Lung (tissue), 12 donors: ENCODE measurements around the gene PTPRG. TPM values are rescaled to one million over a fixed set of nuclear protein-coding genes. Genes with fewer than 3 reads are reported as not detected.

ENCODE experiments used
- ATAC-seq: fragments of 200-7000 bp; cut with Tn5 transposase; one replicate; pipeline ENCODE4 v1.9.1; 2020; ENCODE audit warnings: moderate number of reproducible peaks; ENCODE audit not compliant: insufficient read depth, low FRiP score
- DNase-seq, 3 donors: peaks; one replicate each; pipeline ENCODE4 v3.0.0-alpha.2; 2013 to 2017
- H3K27ac ChIP-seq, 2 donors: one replicate each; pipeline ENCODE4 v1.5.1; 2013; ENCODE audit warnings: mild to moderate bottlenecking in 2 of 2, moderate library complexity in 2 of 2, control low read depth in 1 of 2, inconsistent platforms in 1 of 2, low read depth in 1 of 2, low read length in 1 of 2
- H3K27me3 ChIP-seq, 3 donors: one replicate each; pipeline ENCODE4 v1.5.1; 2013; ENCODE audit warnings: low read length in 2 of 3; ENCODE audit not compliant: control insufficient read depth in 3 of 3, insufficient read depth in 3 of 3
- H3K36me3 ChIP-seq, 4 donors: one replicate each; pipeline ENCODE4 v1.5.1; 2013; ENCODE audit warnings: low read length in 4 of 4, mild to moderate bottlenecking in 1 of 4, moderate library complexity in 1 of 4; ENCODE audit not compliant: control insufficient read depth in 4 of 4, insufficient read depth in 4 of 4
- H3K4me1 ChIP-seq, 5 donors: one replicate each; pipeline ENCODE4 v1.5.1; 2013; ENCODE audit warnings: low read length in 5 of 5, mild to moderate bottlenecking in 2 of 5, moderate library complexity in 1 of 5; ENCODE audit not compliant: control insufficient read depth in 5 of 5, insufficient read depth in 5 of 5
- H3K4me3 ChIP-seq: one replicate; pipeline ENCODE4 v1.5.1; 2013; ENCODE audit warnings: mild to moderate bottlenecking, control low read depth, moderate library complexity
- H3K9ac ChIP-seq, 2 donors: one replicate each; pipeline ENCODE4 v1.5.1; 2013; ENCODE audit warnings: low read length in 2 of 2, control low read depth in 1 of 2; ENCODE audit not compliant: insufficient read depth in 1 of 2
- H3K9me3 ChIP-seq, 4 donors: one replicate each; pipeline ENCODE4 v1.5.1; 2013; ENCODE audit warnings: low read length in 3 of 4, mild to moderate bottlenecking in 1 of 4, moderate library complexity in 1 of 4; ENCODE audit not compliant: control insufficient read depth in 4 of 4, insufficient read depth in 3 of 4
- WGBS, 2 donors: extraction: QIAGEN DNeasy Blood & Tissue Kit; methylation state at CpG; one replicate each; pipeline ENCODE4 v1.1.7; 2013; 5-methylcytosine and 5-hydroxymethylcytosine counted together
- polyA plus RNA-seq, 2 donors: library from polyadenylated mRNA; stranded (reverse); fragments of 200-250 nt; gene quantifications; one replicate each; pipeline ENCODE4 v1.2.1, GENCODE V29; 2013
- total RNA-seq, 2 donors: library from RNA; depleted of rRNA in 1 of 2; stranded (reverse); fragments of >200 nt in 1 of 2; gene quantifications; one replicate each; pipeline ENCODE4 v1.2.1, GENCODE V29; 2014 to 2021
- TF ChIP-seq, protein P1 (sequence below): IDR thresholded peaks from 2 replicates; pipeline ENCODE4 v1.5.1; 2012; ENCODE audit warnings: mild to moderate bottlenecking; ENCODE audit errors: control extremely low read depth, extremely low read depth
- donor health status: control.
- donor health status: control.
- donor health status: Bipolar disorder and iron deficiency.
- donor health status: healthy.
- donor health status: DM: yes; HTN: yes; CAD: no.

Gene PTPRG
- total and polyA plus RNA-seq, 4 donors: 8.5 to 131 (median 75.9) TPM

DNA sequence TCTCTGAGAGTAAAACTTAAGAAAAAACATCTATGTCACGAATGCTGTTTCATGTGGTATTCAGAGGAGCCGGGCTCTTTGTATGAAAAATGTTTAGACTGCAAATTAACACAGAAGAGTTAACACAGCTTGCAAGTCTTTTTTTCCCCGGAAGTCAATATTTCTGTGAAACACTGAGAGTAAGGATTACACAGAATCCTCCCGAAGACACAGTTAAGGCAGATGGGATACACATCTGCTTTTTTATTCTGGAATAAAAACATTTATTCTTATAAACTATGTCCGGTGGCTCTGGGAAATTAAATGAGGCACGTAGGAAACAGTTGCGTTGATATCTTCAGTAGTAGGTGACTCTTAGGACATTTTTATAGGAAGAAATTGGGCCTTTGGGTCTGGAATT lies 180.6 kb downstream of the PTPRG start:
- TF ChIP-seq, protein P1, sequence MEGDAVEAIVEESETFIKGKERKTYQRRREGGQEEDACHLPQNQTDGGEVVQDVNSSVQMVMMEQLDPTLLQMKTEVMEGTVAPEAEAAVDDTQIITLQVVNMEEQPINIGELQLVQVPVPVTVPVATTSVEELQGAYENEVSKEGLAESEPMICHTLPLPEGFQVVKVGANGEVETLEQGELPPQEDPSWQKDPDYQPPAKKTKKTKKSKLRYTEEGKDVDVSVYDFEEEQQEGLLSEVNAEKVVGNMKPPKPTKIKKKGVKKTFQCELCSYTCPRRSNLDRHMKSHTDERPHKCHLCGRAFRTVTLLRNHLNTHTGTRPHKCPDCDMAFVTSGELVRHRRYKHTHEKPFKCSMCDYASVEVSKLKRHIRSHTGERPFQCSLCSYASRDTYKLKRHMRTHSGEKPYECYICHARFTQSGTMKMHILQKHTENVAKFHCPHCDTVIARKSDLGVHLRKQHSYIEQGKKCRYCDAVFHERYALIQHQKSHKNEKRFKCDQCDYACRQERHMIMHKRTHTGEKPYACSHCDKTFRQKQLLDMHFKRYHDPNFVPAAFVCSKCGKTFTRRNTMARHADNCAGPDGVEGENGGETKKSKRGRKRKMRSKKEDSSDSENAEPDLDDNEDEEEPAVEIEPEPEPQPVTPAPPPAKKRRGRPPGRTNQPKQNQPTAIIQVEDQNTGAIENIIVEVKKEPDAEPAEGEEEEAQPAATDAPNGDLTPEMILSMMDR: no peak
- H3K4me3 ChIP-seq: no peak overlapping the region
- H3K36me3 ChIP-seq: no peaks in the 10 kb centered on the region
- H3K27ac ChIP-seq: no peak overlapping the region
- 74 to 75% methylated on average over 7 of the region's 7 CpGs for WGBS, 2 donors
- ATAC-seq: no peak
- H3K4me1 ChIP-seq: peaks cover 0 to 16% (median 1%) of the 10 kb centered on the region in 5 donors
- H3K27me3 ChIP-seq: no peaks in the 10 kb centered on the region
- no peak overlapping the region for H3K9ac ChIP-seq
- DNase-seq: no peak
- H3K9me3 ChIP-seq: peaks cover 0 to 3% (median 0%) of the 10 kb centered on the region in 4 donors

GRCh38 chr3:61743067-61743466 lies 181.7 kb downstream of the PTPRG start:
- Histone ChIP-seq H3K4me3 (no peak overlapping the region), H3K9ac (no peak overlapping the region), H3K27me3 (no peaks in the 10 kb centered on the region), H3K9me3 (peaks cover 0 to 3% (median 0%) of the 10 kb centered on the region in 4 donors), H3K4me1 (peaks cover 0 to 16% (median 1%) of the 10 kb centered on the region in 5 donors), H3K27ac (no peak overlapping the region), H3K36me3 (no peaks in the 10 kb centered on the region)
- no peak for DNase-seq
- WGBS, 2 donors: 95 to 97% methylated on average over 11 of the region's 11 CpGs
- TF ChIP-seq, protein P1: no peak
- no peak for ATAC-seq

DNA sequence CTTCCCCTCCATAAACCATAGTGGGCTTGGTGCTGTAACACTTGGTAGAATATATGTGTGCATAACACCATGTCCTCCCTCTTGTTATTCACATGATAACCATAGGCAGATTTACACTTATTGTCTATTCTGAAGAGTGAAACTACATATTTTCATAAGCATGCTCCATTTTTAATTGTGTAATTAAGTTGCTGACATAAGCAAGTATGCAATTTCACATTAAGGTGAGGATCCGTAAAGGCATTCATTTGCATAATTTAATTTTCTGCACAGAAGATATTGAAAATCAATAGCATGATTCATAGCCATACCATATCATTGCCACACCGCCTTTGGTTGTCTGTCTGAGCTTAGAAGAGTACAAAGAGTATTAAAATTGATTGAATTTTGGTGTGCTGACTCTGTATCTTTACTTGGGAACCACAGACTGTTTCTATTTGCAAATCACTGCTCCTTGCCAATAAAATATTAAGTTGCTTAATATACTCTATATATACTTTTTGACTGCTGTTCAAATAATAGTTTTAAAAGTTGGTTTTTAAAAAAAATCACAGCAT lies 182.4 kb downstream of the PTPRG start:
- WGBS, 2 donors: 48 to 68% methylated on average over 2 of the region's 2 CpGs
- ATAC-seq (no peak), DNase-seq (peak in 1 of 3 donors; percentile 30)
- TF ChIP-seq, protein P1: no peak
- peaks cover 0 to 3% (median 0%) of the 10 kb centered on the region in 4 donors for H3K9me3 ChIP-seq
- H3K9ac ChIP-seq: no peak overlapping the region
- H3K36me3 ChIP-seq: no peaks in the 10 kb centered on the region
- peaks cover 0 to 16% (median 7%) of the 10 kb centered on the region in 5 donors for H3K4me1 ChIP-seq
- H3K4me3 ChIP-seq: no peak overlapping the region
- no peaks in the 10 kb centered on the region for H3K27me3 ChIP-seq
- H3K27ac ChIP-seq: no peak overlapping the region

DNA sequence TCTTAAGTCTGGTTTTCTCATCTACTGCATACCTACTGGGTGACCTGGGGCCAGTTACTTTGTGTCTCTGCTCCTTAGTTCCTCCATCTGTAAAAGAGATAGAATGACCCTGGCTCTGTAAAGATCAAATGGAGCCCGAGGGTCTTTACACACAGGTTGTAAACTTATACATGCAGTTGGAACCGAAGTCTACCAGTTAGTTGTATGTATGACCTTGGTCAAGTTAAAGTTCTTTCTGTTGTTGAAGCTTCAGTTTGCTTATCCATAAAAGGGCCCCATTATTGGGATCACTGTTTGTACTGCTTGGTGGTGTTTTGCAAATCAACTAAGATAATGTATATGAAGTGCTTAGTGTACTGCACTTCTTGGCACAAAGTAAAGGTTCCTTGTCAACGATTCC lies 186.9 kb downstream of the PTPRG start:
- peaks cover 0 to 6% (median 0%) of the 10 kb centered on the region in 4 donors for H3K36me3 ChIP-seq
- peaks cover 0 to 34% (median 18%) of the 10 kb centered on the region in 5 donors for H3K4me1 ChIP-seq
- no peak overlapping the region for H3K27ac ChIP-seq
- H3K9ac ChIP-seq: no peak overlapping the region
- H3K4me3 ChIP-seq: no peak overlapping the region
- peaks cover 0 to 3% (median 0%) of the 10 kb centered on the region in 4 donors for H3K9me3 ChIP-seq
- H3K27me3 ChIP-seq: no peaks in the 10 kb centered on the region
- ATAC-seq (no peak), DNase-seq (no peak)
- TF ChIP-seq, protein P1: no peak
- 85 to 89% methylated on average over 3 of the region's 3 CpGs for WGBS, 2 donors
